Measurements from ENCODE around the gene PLIN5.
"Not testable (repeated sequence)": the region's sequence is repeated elsewhere in the genome, so short reads cannot be mapped to it uniquely, and the experiment has no call there.

The PLIN5 gene

GRCh38 chr19:4567584-4568071, 32.6 kb upstream of the PLIN5 start:
- peak; percentile 61 for DNase-seq

GRCh38 chr19:4566402-4567051, 31.5 kb upstream of the PLIN5 start:
- DNase-seq = no peak

- not testable (repeated sequence) for DNase-seq
These were observed 28.5 kb upstream of the PLIN5 start for GRCh38 chr19:4563562-4563961.

- DNase-seq = not testable (repeated sequence)
These were observed 27.1 kb upstream of the PLIN5 start for GRCh38 chr19:4562085-4562484.

- no peak for DNase-seq
These were observed 24.5 kb upstream of the PLIN5 start, which contains the start of gene SEMA6B for GRCh38 chr19:4559569-4559968. Gene SEMA6B (minus strand): TSS chr19:4559684. CDS start chr19:4558457, 1,227 bp downstream.

GRCh38 chr19:4557971-4558941, 23.2 kb upstream of the PLIN5 start:
- peak; percentile 28 for DNase-seq

- no peak for DNase-seq
These were observed 22.3 kb upstream of the PLIN5 start for GRCh38 chr19:4557144-4557970.

GRCh38 chr19:4556597-4557127, 21.6 kb upstream of the PLIN5 start:
- DNase-seq = no peak

- no peak for DNase-seq
These were observed 20.9 kb upstream of the PLIN5 start for GRCh38 chr19:4555657-4556561.

GRCh38 chr19:4554717-4555116, 19.7 kb upstream of the PLIN5 start:
- no peak for DNase-seq

- no peak for DNase-seq
These were observed 18.8 kb upstream of the PLIN5 start for GRCh38 chr19:4553775-4554174.

- DNase-seq = no peak
These were observed 18.2 kb upstream of the PLIN5 start for GRCh38 chr19:4553092-4553695.

- DNase-seq = no peak
These were observed 17.4 kb upstream of the PLIN5 start for GRCh38 chr19:4552525-4552819.

- no peak for DNase-seq
These were observed 15.5 kb upstream of the PLIN5 start for GRCh38 chr19:4550479-4551050.

GRCh38 chr19:4550018-4550417, 15.0 kb upstream of the PLIN5 start:
- DNase-seq = no peak

- no peak for DNase-seq
These were observed 13.2 kb upstream of the PLIN5 start for GRCh38 chr19:4548238-4548584.

- DNase-seq = no peak
These were observed 12.5 kb upstream of the PLIN5 start for GRCh38 chr19:4547303-4548237.

- no peak for DNase-seq
These were observed 9.0 kb upstream of the PLIN5 start for GRCh38 chr19:4543842-4544647.
